HCEC 1CT (cell line): Measurements from ENCODE around the gene NAB2.
"Not testable (repeated sequence)": the region's sequence is repeated elsewhere in the genome, so short reads cannot be mapped to it uniquely, and the experiment has no call there.

Experiments used
- DNase-seq: peaks from one replicate; pipeline ENCODE4 v3.0.0-alpha.2; 2017

NAB2 gene

DNA sequence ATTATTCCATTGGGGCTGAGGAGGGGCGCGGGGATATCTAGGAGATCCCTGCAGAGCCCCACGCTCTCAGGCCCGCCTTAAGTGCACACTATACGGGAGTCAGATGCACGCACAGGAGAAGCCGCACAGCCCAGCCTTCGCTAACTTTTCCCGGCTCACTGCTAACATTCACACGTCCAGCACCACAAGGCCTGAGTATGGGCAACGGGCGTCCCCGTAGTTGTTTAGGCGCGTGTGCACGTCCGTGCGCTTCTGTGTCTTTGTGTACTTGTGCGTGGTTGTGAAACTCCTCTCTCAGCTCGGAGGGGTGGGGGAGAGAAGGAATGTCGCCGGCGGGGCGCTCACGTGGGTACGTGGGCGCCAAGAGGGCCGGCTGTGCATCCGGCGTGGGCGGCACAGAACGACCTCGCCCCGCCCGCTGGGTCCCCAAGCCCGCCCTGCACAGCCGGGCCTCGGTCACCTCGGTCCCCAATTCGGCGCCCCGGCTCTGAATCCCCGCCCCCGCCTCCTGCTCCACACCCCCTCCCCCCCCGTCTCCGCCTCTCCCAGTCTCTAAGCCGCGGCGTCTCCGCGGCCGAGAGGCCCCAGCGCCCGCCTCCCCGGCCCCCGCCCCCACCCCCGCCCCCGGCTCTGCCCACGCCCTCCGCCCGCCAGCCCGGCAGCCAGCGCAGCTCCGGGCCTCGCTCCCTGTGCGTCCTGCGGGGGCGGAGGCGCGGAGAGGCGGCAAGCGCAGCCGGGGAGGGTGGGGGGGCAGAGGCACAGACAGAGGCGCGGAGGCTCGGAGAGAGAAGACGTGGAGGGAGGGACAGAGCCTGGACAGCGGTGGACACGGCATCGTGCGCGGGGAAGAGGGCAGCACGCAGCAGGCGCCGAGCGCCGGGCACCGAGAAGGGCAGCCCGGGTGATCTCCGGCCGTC is at the start of gene NAB2:
TSS of gene NAB2 (plus strand) at position 761 of the 917 bp plus-strand sequence. CDS start 158 bp downstream, outside the sequence.
- DNase-seq: peak; percentile 95

DNA sequence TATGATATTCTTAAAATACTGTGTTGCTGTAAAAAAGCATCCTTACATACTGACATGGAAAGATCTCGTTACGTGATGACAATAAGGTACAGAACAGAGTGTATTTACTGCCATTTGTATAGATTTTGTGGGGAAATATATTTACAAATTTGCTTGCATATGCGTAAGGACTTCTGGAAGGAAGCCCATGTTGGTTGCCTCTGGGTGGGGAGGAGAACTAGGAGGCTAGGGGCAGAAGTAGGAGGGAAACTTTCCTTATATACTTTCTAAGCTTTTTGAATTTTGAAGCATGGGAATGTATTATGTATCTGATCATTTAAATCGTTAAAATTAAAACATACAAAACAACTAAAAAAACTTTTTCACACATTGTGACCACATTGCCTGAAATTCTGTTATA is 48.7 kb upstream of the NAB2 start:
- DNase-seq: no peak

DNA sequence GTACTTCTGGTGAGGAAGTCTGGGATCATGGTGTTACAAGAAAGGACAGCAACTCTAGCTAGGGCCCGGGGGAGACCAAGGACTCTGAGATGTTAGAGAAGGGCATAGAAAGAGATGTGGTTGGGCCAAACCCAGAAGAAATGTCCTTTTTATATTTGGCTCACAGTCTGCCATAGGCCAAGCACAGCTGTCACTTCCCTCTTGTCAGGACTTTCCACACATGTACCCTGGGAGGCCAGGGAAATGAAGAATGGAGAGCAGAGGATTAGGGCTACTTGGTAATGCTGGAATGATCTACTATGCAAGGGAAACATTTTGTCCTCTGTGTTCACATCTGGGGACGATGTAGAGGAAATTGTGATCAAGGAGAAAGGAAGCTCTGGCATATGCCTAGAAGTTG is 48.2 kb upstream of the NAB2 start:
- no peak for DNase-seq

GRCh38 chr12:57042695-57043094 is 46.2 kb upstream of the NAB2 start:
- DNase-seq: no peak

- no peak for DNase-seq
These were observed 44.4 kb upstream of the NAB2 start for GRCh38 chr12:57044468-57044867.

DNA sequence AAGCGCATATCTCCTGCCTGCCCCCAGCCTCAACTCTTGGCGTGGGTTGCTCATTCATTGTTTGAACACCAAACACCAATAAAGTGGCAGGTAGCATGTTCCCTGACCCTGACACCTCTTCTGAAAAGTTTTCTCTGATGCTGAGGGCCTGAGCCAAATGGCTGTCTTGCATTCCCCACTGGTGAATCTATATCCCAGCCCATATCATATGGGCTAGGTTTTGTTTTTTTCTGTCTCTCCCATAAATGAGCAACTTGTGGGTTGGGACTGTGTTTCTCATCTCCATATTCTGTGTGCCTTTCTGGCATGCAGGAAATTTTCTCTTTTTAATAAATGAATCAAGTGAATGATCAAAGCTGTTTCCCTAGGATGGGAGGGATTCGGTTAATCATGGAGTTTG is 44.0 kb upstream of the NAB2 start:
- DNase-seq: peak; percentile 14

DNA sequence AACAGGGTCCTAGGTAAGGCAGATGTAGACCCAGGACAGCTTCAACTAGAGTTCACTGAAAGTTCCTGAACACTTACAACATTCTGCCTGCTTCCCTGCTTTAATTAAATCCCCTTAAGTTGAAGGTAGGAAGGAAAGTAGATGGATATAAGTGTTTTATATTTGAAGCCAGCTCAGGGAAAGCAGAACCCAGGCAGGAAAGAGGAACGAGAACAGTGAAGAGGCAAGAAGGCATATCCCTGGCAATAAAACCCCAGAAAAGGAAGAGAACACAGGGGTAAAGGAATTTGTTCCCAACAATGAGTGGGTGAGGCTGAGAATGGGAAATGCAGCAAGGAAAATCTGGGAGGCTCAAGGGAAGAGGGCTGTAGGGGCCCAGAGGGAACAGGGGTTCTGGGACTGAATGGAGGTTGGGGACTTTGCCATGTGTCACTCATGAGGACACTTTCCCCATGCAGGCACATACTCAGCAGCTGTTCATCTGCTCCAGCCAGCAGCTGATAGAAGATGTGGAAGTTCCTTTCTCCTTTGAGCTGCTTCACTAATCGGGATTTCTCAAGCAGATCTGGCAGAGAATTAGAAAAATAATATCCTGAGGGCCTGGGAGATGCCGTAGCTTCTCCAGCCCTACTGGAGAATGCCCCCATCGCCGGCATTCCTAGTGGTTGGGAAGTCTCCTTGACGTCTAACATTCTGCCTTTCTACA is 42.7 kb upstream of the NAB2 start:
- DNase-seq: no peak

DNA sequence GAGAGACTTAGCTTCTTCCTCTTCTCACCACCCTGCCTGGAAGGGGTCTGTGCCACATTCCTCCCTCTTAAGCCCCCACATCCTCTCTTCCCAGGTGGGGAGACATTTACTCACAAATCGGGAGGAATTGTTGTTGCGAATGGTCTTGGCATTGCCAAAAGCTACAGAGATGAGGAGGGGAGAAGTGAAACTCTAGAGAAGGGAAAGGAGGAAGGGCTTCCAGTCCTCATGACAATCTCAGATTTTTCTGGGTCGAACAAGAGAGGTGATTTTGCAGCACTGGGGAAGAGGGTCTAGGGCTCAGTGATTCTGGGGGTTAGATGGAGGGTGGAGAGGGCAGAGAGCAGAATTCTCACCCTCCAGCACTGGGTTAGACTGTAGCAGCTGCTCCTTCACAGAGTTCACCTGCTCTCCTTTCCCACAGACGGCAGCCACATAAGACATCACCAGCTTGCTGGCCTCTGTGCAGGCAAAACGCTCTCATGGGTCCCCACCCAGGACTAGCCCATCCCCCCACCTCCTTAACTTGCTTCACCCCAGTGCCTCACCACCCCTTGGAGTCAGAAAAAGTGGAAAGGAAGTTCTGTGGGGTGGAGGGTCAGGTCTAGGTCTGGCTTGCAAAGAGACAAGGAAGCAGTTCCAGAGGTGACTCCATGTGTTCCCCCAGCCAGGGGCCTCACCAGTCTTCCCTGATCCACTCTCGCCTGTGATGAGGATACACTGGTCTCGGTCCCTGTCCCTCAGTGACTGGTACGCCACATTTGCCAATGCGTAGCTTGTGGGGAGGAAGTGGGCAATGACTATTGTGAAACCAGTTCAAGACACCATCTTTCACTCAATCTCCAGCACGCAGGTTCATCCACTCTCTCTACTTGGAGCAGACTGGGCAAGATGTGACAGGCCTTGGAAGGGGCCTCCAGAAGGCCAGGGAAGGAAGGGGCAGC is 41.7 kb upstream of the NAB2 start:
- DNase-seq: no peak

DNA sequence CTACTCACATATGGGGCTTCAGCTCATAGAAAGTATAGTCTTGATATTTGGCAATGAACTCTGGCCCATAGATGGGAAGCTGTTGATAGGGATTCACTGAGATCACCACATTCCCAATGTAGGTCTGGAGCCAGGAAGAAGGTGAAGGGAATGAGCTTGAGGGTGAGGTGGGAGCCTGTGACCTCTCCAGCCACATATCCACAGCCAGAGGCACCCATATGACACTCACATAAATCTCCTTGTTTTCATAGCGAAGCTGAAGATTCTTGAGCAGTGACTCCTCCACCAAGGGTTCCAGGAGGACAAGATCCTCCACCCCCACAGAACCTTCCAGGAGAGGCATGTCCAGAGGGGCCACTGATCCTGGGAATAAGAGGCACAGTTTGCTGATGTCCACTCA is 40.9 kb upstream of the NAB2 start:
- peak; percentile 58 for DNase-seq

GRCh38 chr12:57048423-57049118 is 40.3 kb upstream of the NAB2 start:
- no peak for DNase-seq

DNA sequence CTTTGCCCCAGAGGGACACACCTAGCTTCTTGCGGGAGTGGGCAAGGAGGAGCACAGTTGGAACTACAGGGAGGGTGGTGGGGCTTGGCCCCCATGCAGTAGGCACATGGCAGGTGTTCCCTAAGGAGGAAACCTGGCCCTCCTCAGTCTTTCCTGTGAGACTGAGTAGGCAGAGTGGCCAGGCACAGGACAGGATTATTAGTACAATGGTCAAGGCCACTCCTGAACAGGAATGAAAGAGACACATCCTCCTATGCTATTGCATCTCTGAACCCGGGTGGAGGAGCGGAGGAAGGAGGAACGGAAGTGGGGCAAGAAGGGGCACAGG is 39.8 kb upstream of the NAB2 start:
- DNase-seq: no peak

GRCh38 chr12:57049890-57050289 is 39.0 kb upstream of the NAB2 start, which contains the start of gene MYO1A:
MYO1A (minus strand) TSS chr12:57050129; CDS start chr12:57048323, 1,806 bp downstream.
- DNase-seq: no peak

DNA sequence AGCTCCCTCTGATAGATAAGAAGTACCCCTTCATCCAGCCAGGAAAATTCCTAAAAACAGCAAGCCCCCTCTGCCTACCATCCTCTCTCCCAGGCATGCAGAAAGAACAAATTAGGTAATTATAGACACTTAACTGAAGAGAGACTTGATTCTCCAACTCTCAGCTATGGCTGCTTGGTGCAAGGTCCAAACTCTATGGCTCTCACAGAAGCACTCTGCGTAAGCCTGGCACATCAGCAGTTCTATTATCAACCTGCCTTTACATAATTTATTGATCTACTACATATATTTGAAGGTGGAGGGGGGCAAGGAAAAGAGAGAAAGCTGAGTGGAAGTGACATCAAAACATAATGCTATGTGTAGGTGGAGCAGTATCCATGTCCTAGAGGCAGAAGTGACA is 37.9 kb upstream of the NAB2 start:
- no peak for DNase-seq

DNA sequence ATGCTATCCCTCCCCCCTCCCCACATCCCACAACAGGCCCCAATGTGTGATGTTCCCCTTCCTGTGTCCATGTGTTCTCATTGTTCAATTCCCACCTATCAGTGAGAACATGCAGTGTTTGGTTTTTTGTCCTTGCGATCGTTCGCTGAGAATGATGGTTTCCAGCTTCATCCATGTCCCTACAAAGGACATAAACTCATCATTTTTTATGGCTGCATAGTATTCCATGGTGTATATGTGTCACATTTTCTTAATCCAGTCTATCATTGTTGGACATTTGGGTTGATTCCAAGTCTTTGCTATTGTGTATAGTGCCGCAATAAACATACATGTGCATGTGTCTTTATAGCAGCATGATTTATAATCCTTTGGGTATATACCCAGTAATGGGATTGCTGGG is 35.8 kb upstream of the NAB2 start:
- DNase-seq: not testable (repeated sequence)

GRCh38 chr12:57053901-57054300 is 35.0 kb upstream of the NAB2 start:
- not testable (repeated sequence) for DNase-seq

DNA sequence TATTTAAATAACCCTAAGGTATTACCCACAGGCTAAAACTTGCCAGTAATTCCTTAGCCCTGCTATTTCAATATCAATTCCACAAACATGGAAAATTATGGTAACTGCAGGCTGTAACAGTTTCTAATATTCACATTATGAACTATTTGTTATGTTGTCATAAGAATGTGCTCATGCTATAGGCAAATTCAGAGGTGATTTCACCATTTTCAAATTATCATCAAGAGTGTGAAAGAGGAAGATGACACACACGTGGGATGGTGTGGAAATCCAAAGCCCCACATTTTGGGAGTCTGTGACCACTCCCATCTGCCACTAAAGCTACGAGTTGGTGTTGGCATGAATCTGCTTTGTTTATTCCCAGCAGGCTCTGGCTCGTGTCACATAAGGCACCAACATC is 33.1 kb upstream of the NAB2 start:
- no peak for DNase-seq

GRCh38 chr12:57057067-57057751 is 31.7 kb upstream of the NAB2 start:
- DNase-seq: no peak

DNA sequence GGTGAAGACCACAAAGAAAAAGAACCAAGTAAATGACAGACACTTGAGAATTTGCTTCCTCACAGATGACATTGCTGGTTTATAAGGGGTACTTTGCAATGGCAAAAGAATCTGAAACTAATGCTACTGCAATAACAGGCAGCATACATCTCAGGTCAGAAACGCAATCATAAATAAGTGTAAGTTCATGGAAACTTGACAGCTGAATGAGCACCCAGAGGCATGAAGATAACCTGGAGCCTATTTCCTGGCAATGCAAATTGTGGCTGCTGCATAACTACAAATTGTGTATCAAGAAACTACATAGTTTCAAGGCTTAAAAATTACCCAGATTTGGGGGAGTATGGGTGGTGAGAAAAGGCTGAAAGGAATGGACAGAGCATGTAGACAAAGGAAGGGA is 30.5 kb upstream of the NAB2 start:
- DNase-seq: no peak

DNA sequence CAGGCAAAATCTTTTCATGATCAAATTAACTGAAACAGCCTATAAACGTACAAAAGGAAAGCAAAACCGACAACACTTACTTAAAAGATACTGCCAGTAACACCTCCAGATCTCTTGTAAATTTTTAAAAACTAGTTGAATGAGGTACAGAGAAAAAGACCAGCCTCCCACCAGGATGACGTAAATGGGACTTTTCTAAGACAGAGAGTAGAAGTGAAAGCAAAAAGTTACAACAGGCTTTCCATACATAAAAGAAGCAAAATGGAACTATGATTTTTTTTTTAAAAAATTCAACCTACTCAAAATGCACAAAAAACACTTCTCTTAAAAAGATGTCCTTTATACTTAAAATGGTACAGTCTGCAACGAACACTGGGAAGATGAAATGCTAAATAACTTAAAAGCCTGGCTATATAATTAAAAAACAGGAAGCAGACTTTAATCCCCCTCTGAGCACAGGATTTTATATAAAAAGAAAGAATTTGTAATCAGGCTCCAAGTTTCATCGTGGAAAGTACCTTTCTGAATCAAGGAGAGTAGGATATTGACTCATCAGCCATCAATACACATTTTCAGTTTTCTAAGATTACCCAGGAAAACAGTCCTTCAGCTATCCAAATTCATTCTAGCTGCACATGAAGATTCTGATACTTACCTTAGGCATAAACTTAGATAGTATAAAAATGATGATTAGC is 24.8 kb upstream of the NAB2 start:
- no peak for DNase-seq

DNA sequence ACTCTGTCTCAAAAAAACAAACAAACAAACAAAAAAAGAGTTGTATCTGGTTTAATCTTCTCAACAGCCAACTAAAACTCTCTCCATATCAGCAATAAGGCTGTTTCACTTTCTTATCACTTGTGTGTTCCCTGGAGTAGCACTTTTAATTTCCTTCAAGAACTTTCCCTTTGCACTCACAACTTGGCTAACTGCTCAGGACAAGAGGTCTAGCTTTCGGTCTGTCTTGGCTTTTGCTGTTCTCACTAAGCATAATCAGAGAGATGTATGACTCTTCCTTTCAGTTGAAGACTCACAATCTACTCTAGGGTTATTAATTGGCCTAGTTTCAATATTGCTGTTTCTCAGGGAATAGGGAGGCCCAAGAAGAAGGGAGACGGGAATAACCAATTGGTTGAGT is 22.7 kb upstream of the NAB2 start:
- no peak for DNase-seq

DNA sequence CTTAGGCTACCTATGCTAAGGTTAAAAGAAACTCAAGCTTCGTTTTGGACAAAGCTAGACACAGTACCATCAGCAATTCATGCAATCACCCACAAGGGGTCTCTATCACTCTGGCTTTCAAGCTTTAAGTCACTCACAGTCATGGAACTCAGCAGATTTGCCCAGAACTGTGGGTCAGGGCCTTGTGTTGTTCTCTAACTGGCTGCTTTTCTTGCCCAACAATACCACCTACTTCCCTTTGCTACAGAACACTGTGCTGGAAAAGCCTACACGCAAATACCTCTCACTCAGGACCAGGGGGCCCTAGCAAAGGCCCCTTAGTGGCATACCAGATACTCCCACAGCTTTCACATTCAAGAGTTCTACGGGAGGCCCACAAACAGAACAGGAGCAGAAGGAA is 19.4 kb upstream of the NAB2 start:
- DNase-seq: peak; percentile 77
